Endothelial cell of umbilical vein (primary cell): ENCODE measurements around the gene RAB14. TPM values are rescaled to one million over a fixed set of nuclear protein-coding genes. Genes with fewer than 3 reads are reported as not detected.

Experiments
- BruUV-seq: library from RNA; stranded (reverse); fragments of 400-500 nt; replicated peaks from 2 replicates; lab custom pipeline; 2021; lab: Mats Ljungman, UMichigan
- CTCF ChIA-PET: fragments of 300-600, 350-600 bp; sonication (Branson Sonifier 250); formaldehyde crosslinking; loops from one replicate; lab custom pipeline; 2021; ENCODE audit warnings: antibody characterized with exemption, inconsistent platforms; lab: Charles Lee
- POLR2A ChIA-PET: fragments of 300-600, 350-600 bp; sonication (Branson Sonifier 250); formaldehyde crosslinking; loops from one replicate; lab custom pipeline; 2021; ENCODE audit warnings: antibody characterized with exemption, inconsistent platforms; lab: Charles Lee
- DNase-seq: peaks from one replicate; pipeline ENCODE4 v3.0.0-alpha.2; 2011; ENCODE audit warnings: low read depth, low spot score
- FAIRE-seq: peaks from 2 replicates; lab custom pipeline; 2011; peaks lifted over from hg19 to GRCh38; lab: Jason Lieb, UNC
- H2AFZ ChIP-seq: 2 replicates; pipeline ENCODE4 v1.6.0; 2012; ENCODE audit warnings: low read depth, low read length, control low read depth, inconsistent platforms
- H3K27ac ChIP-seq: 2 replicates; pipeline ENCODE4 v1.5.1; 2011; ENCODE audit warnings: low read depth, mild to moderate bottlenecking, control low read depth, low read length, moderate library complexity; ENCODE audit not compliant: insufficient read depth
- H3K27me3 ChIP-seq, 2 experiments: 2 replicates each; pipeline versions ENCODE4 v1.6.0 to v1.6.1; 2011; ENCODE audit warnings: low read length in 2 of 2, mixed read lengths in 1 of 2; ENCODE audit not compliant: control insufficient read depth in 2 of 2, insufficient read depth in 2 of 2
- H3K36me3 ChIP-seq, 2 experiments: 2 replicates in 1 of 2; 3 replicates in 1 of 2; pipeline ENCODE4 v1.5.1; 2011; ENCODE audit warnings: low read length in 2 of 2, mild to moderate bottlenecking in 1 of 2, moderate library complexity in 1 of 2; ENCODE audit not compliant: control insufficient read depth in 2 of 2, insufficient read depth in 2 of 2; ENCODE audit errors: extremely low read depth in 1 of 2
- H3K4me1 ChIP-seq: 3 replicates; pipeline ENCODE4 v1.5.1; 2011; ENCODE audit warnings: mild to moderate bottlenecking, low read length; ENCODE audit not compliant: control insufficient read depth, insufficient read depth; ENCODE audit errors: extremely low read depth
- H3K4me2 ChIP-seq: 2 replicates; pipeline ENCODE4 v1.6.1; 2011; ENCODE audit warnings: low read length, control low read depth, mixed read lengths; ENCODE audit not compliant: insufficient read depth
- H3K4me3 ChIP-seq, 3 experiments: fragments of 200-600 bp in 1 of 3; sonication (generic), shearing (Covaris generic) in 1 of 3; replicated peaks in 1 of 3; 2 replicates each; pipeline ENCODE4 v1.5.1; 2011 to 2016; ENCODE audit warnings: control low read depth in 3 of 3, low read length in 3 of 3, mild to moderate bottlenecking in 2 of 3, inconsistent platforms in 1 of 3, low read depth in 1 of 3, moderate library complexity in 1 of 3; ENCODE audit not compliant: insufficient read depth in 1 of 3
- H3K79me2 ChIP-seq: 2 replicates; pipeline ENCODE4 v1.6.0; 2012; ENCODE audit warnings: low read length, inconsistent platforms; ENCODE audit not compliant: control insufficient read depth, insufficient read depth
- H3K9ac ChIP-seq: replicated peaks from 2 replicates; pipeline ENCODE3; 2011; ENCODE audit warnings: low read length, control low read depth; ENCODE audit not compliant: insufficient read depth; ENCODE audit errors: extremely low read depth
- H3K9me1 ChIP-seq: replicated peaks from 3 replicates; pipeline ENCODE4 v1.6.0; 2011; ENCODE audit warnings: mild to moderate bottlenecking, low read length; ENCODE audit not compliant: control insufficient read depth, insufficient read depth; ENCODE audit errors: extremely low read depth
- H3K9me3 ChIP-seq: replicated peaks from 2 replicates; pipeline ENCODE4 v1.5.1; 2012; ENCODE audit warnings: low read length, inconsistent platforms; ENCODE audit not compliant: control insufficient read depth, insufficient read depth
- H4K20me1 ChIP-seq: replicated peaks from 2 replicates; pipeline ENCODE3; 2011; ENCODE audit warnings: mild to moderate bottlenecking, low read length; ENCODE audit not compliant: control insufficient read depth, insufficient read depth; ENCODE audit errors: extremely low read depth
- EZH2 ChIP-seq: IDR thresholded peaks from 2 replicates; pipeline ENCODE4 v1.6.1; 2012; ENCODE audit warnings: borderline replicate concordance, low read depth, mild to moderate bottlenecking, moderate library complexity, low read length, inconsistent platforms; ENCODE audit not compliant: severe bottlenecking
- FOS ChIP-seq: IDR thresholded peaks from 2 replicates; pipeline ENCODE4 v1.6.1; 2011; ENCODE audit warnings: mild to moderate bottlenecking, low read length, moderate library complexity, borderline replicate concordance; ENCODE audit not compliant: insufficient read depth
- GATA2 ChIP-seq: IDR thresholded peaks from 2 replicates; pipeline ENCODE4 v1.7.0; 2011; ENCODE audit warnings: low read depth, mild to moderate bottlenecking, moderate library complexity, mixed read lengths, low read length; ENCODE audit not compliant: insufficient read length, insufficient read depth
- JUN ChIP-seq: IDR thresholded peaks from 2 replicates; pipeline ENCODE4 v1.6.1; 2011; ENCODE audit warnings: borderline replicate concordance, low read depth; ENCODE audit not compliant: insufficient read length, insufficient read depth
- POLR2AphosphoS5 ChIP-seq: IDR thresholded peaks from 2 replicates; pipeline ENCODE4 v1.6.1; 2012; ENCODE audit warnings: low read depth, mild to moderate bottlenecking, control low read depth, low read length, moderate library complexity; ENCODE audit not compliant: insufficient read depth
- dilution Hi-C: fragments of 300-500 bp; cut with MboI; formaldehyde crosslinking; loops from one replicate; pipeline ENCODE4 v1.15.0; 2019; ENCODE audit warnings: low sequenced_read_pairs; ENCODE audit not compliant: extremely low pct_ligation_motif_present
- intact Hi-C: fragments of 100-400 bp; cut with micrococcal nuclease; formaldehyde crosslinking; loops from one replicate; pipeline ENCODE4 v1.10.0; 2022
- polyA plus RNA-seq, 4 experiments: library from polyadenylated mRNA; depleted of rRNA in 3 of 4; stranded (reverse) in 3 of 4; unstranded in 1 of 4; fragments of >200 nt; gene quantifications; 2 replicates each; pipeline versions ENCODE4 v1.2.1 to v1.2.3, GENCODE V29; 2011 to 2012; ENCODE audit warnings: missing spikeins in 1 of 4
- total RNA-seq: library from RNA; stranded (reverse); gene quantifications from 2 replicates; pipeline ENCODE4 v1.2.3, GENCODE V29; 2021
- TF ChIP-seq, protein P1 (sequence below), 2 donors: IDR thresholded peaks; 1 replicate in 1 of 2; 2 replicates in 1 of 2; pipeline ENCODE4 v1.5.1; 2011; ENCODE audit warnings: low read length in 2 of 2, mild to moderate bottlenecking in 2 of 2, moderate library complexity in 2 of 2, control low read depth in 1 of 2, inconsistent platforms in 1 of 2, low read depth in 1 of 2; ENCODE audit not compliant: insufficient read depth in 1 of 2; ENCODE audit errors: extremely low read depth in 1 of 2
- TF ChIP-seq, protein P2 (sequence below): IDR thresholded peaks from 2 replicates; pipeline ENCODE4 v1.6.1; 2011; ENCODE audit not compliant: insufficient read depth, insufficient read length

Gene RAB14
- total and polyA plus RNA-seq, 2 donors (not counting 3 experiments of a cell fraction or from before 2014, with no cell fraction given), result 18.9 to 79.3 TPM

DNA sequence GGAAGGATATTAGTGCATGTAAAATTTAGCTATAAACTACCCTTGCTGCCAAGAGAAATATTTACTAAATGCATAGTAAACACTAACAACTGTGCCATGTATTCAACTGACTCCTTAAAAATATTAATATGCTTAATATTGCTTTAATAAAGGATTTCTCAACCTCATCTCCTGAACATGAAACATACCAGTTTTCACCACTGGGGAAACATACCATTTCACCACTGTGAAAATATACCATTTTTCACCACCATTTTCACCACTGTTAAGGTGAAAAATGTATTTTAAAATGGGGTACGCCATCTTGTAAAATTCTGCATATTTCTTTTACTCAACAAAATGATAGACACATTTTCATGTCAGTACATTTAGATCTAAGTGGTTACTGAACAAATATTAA is 4.5 kb downstream of the RAB14 start:
- Histone ChIP-seq H3K4me3 (no peak overlapping the region), H4K20me1 (peaks cover 54% of the 10 kb centered on the region), H3K9me1 (peaks cover 3% of the 10 kb centered on the region), H3K27me3 (no peaks in the 10 kb centered on the region), H3K9me3 (no peaks in the 10 kb centered on the region), H3K4me1 (peaks cover 50% of the 10 kb centered on the region), H3K79me2 (peaks cover 95% of the 10 kb centered on the region), H3K4me2 (no peak overlapping the region), H3K27ac (no peak overlapping the region), H3K9ac (no peak overlapping the region), H3K36me3 (no peaks in the 10 kb centered on the region), H2AFZ (no peak overlapping the region)
- no TSS peak for BruUV-seq
- ChIA-PET CTCF (no interaction called here), POLR2A (no interaction called here)
- dilution Hi-C loops, result no loop called here
- TF ChIP-seq JUN (no peak), GATA2 (no peak), FOS (no peak), POLR2AphosphoS5 (no peak)
- intact Hi-C loops, result no loop called here
- DNase-seq (no peak), FAIRE-seq (no peak)

DNA sequence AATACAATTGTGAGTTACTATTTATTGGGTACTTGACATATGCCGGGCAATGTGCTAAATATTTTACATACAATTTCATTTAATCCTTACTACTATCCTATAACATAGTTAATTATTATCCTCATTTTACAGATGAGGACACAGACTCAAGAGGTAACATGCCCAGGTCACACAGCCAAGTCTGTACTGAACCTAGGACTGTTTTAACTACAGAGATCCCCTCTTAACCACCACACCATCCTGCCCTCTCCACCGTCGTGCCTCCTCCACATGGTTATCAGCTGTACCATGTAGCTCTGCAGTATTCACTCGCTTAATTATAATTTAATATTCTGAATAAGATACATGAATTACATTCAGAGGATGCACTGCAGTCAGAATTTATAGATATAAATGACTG is 5.3 kb downstream of the RAB14 start:
- Histone ChIP-seq H3K27me3 (no peaks in the 10 kb centered on the region), H3K79me2 (peaks cover 99% of the 10 kb centered on the region), H3K4me1 (peaks cover 50% of the 10 kb centered on the region), H3K4me2 (no peak overlapping the region), H3K9me3 (no peaks in the 10 kb centered on the region), H3K4me3 (no peak overlapping the region), H4K20me1 (peaks cover 54% of the 10 kb centered on the region), H3K36me3 (no peaks in the 10 kb centered on the region), H2AFZ (no peak overlapping the region), H3K9ac (no peak overlapping the region), H3K9me1 (peaks cover 3% of the 10 kb centered on the region), H3K27ac (no peak overlapping the region)
- FAIRE-seq (no peak), DNase-seq (no peak)
- dilution Hi-C loops, result no loop called here
- CTCF ChIA-PET, result no interaction called here
- intact Hi-C loops, result no loop called here
- BruUV-seq, result no TSS peak
- POLR2A ChIA-PET, result no interaction called here
- TF ChIP-seq GATA2 (no peak), JUN (no peak), FOS (no peak), EZH2 (no peak)
- TF ChIP-seq, protein P1, sequence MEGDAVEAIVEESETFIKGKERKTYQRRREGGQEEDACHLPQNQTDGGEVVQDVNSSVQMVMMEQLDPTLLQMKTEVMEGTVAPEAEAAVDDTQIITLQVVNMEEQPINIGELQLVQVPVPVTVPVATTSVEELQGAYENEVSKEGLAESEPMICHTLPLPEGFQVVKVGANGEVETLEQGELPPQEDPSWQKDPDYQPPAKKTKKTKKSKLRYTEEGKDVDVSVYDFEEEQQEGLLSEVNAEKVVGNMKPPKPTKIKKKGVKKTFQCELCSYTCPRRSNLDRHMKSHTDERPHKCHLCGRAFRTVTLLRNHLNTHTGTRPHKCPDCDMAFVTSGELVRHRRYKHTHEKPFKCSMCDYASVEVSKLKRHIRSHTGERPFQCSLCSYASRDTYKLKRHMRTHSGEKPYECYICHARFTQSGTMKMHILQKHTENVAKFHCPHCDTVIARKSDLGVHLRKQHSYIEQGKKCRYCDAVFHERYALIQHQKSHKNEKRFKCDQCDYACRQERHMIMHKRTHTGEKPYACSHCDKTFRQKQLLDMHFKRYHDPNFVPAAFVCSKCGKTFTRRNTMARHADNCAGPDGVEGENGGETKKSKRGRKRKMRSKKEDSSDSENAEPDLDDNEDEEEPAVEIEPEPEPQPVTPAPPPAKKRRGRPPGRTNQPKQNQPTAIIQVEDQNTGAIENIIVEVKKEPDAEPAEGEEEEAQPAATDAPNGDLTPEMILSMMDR (IDR thresholded peaks at IDR 0.05; ENCODE audit: extremely low read depth in 1 of 2, insufficient read depth in 1 of 2, low read depth in 1 of 2, low read length in 2 of 2), result no peak
- TF ChIP-seq, protein P2, sequence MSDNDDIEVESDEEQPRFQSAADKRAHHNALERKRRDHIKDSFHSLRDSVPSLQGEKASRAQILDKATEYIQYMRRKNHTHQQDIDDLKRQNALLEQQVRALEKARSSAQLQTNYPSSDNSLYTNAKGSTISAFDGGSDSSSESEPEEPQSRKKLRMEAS, result no peak
